HG03558 (cell line): ENCODE data around the gene PILRB.

Experiments
- ATAC-seq: cut with Tn5 transposase; IDR thresholded peaks from one replicate; pipeline ENCODE4 v1.9.1; 2021; ENCODE audit warnings: moderate number of reproducible peaks; ENCODE audit not compliant: unreplicated experiment; ENCODE audit errors: extremely low read depth

PILRB gene

DNA sequence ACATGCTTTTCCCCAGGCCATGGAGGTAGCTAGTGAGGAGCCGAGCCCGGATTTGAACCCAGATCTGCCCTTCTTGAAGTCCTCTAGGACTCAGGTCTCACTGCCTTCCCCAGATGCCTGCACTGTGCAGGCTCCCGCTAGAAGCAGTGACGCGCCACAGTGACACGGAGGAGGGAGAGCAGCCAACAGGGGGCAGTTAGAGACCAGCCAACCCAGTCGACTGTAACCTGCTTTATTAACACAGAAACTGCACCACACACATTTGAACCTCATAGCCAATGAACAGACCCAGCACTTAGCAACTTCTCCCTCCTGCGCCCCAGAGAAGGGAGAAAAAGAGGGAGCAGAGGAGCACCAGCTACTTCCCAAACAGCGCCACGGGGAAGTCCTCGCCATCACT is 42.7 kb downstream of the PILRB start:
- no peak for ATAC-seq

DNA sequence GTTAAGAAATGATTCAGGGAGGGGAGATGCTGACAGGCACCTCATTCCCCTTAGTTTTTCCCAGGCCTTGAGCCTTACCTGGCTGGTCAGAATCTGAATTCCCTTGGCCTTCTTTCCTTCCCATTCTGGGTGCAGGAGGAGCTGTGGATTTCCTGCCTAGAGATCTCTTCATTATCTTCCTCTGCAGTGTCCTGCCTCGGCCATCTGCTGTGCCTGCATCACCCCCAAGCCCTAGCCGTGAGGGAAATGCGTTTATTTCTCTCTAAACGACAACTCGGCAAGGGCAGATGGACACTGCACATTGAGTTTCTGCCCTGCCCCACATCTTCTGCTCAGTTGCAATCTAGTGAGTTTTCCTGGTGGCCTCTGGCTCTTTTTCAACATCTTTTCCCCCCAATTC is 43.9 kb downstream of the PILRB start:
- no peak for ATAC-seq

DNA sequence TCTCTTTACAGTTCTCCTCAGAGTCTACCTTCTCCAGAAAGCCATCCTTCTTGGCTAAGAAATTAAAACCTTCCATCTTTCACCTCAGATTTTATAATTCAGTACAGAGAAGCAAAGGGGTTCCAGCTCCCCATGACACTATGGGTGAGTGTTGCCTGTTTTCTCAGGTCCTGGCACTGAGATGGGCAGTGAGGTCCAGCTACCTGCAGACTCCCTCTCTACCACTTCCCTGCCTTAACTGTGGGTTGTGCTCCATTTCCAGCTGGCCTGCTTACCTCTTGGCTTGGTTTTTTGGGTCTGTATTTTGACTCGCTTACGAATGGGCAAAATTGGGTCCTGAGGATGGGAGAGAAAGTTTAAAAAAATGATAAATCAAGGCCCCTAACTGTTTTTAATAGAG is 44.3 kb downstream of the PILRB start:
- ATAC-seq: no peak

DNA sequence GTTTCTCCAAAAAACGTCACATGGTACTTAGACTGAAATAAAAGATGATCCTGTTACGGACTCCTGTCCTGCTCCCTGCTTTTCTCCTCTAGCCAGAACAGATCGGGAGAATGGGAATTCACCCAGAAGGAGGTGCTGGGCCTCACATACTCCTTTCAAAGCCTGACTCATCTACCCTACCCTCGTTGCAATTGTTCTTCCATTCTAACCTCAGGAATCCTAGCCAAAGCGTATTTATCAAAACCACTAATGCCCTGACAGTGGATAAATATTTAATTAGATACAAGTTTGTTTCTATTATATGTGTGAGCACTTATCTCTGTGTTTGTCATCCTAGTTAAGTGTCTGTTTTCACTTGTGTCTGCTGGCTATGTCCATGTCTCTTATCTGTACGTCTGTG is 48.9 kb downstream of the PILRB start:
- no peak for ATAC-seq

DNA sequence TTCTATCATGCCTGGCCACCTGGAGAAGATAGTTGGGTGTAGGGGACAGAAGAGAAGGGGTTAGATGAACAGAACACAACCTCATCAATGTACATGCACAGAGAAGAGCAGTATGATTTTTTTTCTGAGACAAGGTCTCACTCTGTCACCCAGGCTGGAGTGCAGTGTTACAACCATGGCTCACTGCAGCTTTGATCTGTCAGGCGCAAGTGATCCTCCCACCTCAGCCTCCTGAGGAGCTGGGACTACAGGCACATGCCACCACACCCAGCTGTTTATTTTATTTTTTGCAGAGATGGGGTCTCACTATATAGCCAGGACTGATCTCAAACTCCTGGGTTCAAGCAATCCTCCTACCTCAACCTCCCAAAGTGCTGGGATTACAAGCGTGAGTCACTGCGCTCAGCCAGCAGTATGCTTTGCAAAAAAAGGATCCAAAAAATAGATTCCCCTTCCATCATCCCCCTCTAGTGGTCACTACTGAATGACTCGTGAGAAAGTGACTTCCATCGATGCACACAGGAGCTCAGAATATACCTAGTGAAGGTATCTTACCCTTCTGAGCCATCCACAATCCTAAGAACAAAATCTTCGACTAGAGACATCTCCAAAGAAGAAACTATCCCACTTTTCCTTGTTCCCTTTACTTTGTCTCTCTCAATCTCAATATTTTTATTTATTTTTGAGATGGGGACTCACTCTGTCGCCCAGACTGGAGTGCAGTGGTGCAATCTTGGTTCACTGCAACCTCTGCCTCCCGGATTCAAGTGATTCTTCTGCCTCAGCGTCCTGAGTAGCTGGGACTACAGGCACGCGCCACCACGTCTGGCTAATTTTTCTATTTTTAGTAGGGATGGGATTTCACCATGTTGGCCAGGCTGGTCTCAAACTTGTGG is 49.6 kb downstream of the PILRB start:
- ATAC-seq: no peak

DNA sequence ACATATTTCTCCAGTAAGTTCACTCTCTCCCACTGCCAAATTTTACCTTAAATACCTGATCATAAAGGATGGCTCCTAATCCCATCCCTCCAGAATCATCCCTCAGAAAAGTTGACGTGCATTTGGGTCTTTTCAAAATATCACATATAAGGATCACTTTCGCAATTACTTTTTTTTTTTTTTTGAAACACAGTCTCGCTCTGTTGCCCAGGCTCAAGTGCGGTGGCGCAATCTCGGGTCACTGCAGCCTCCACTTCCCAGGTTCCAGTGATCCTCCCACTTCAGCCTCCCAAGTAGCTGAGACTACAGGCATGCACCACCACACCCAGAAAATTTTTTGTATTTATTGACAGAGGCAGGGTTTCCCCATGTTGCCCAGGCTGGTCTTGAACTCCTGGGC is 53.2 kb downstream of the PILRB start:
- no peak for ATAC-seq

DNA sequence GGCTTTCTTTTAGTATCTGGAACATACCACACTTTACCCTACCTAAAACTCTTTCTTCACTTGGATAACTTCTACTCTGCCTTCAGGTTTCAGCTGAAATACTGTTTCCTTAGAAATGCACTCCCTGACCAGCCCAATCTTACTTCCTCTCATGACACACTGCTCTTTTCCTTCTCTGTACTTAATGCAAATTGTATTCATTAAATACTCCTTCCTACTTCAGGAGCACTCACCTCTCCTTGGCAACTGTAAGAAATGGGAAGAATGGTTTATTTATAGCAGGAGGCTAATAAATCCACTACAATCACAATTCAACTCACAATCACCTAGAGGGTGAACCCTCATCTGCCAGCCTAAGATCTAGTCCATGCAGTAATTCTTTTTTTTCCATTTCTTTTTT is 55.4 kb downstream of the PILRB start:
- no peak for ATAC-seq

DNA sequence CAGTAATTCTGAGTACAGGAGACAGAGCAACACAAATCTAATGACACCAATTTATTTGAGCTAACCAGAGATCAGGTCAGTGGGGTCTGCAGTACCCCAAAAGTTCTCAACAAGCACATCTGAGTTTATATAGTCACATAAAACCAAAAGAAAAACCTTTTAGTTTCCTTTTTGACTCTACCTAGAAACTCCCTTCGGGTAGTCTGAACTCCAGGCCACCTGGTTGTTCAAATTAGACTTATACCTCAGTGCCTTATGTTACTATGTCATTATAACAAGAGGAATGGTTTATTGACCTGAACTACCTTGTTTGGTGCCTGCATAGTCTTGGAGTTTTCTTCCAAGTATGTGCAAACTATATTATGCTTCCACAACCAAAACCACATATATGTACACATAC is 56.0 kb downstream of the PILRB start:
- no peak for ATAC-seq

DNA sequence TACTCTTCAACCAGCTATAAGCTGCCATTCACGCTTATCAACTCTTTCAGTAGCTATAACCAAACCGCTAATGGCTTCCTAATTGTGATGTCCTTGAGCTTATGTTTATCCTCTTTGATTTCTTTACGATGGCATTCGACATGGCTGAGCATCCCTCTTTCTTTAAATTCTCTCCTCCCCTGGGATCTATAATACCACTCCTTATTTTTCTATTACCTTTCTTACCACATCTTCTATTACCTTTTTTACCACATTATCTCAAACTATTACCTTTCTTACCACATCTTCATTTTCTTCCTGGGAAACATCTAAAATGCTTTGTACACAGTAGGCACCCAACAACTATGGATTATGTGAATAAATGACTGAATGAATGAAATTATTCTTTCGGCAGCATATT is 57.5 kb downstream of the PILRB start:
- ATAC-seq: no peak
